ENCODE data around the gene LAMC1. TPM values are rescaled to one million over a fixed set of nuclear protein-coding genes. Genes with fewer than 3 reads are reported as not detected.
A peak's percentile ranks its signal among the peaks of the same experiment; 100 is the strongest.
"Not testable (repeated sequence)": the region's sequence is repeated elsewhere in the genome, so short reads cannot be mapped to it uniquely, and the experiment has no call there.

Gene LAMC1
- total and polyA plus RNA-seq, 4 donors, result 23.4 to 272 (median 116) TPM

DNA sequence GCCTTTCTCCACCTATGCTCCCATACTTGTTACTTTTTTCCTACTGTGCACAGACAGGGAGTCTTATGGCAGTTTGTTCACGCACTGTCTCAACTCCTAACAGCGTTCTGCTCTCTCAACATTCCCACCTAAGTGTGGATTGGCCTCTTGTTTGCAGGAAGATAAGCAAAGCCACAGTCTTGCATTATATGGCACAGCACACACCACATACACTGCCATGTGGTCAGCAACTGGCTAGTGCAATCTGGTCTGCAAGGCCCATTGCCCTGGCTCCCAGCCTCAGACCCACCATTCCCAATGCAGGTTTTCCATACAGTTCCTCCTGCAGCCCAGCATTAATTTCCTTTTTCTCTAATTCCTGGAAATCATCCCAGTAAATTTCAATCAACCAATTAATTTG, 124.5 kb downstream of the LAMC1 start:
- Histone ChIP-seq H3K4me1 (ENCODE audit: control insufficient read depth in 5 of 5, insufficient read depth in 5 of 5, low read length in 5 of 5) (peaks cover 0 to 10% (median 4%) of the 10 kb centered on the region in 5 donors), H3K36me3 (ENCODE audit: control insufficient read depth in 4 of 4, insufficient read depth in 4 of 4, low read length in 4 of 4) (peaks cover 3 to 14% (median 7%) of the 10 kb centered on the region in 4 donors), H3K27ac (ENCODE audit: low read depth in 1 of 2, low read length in 1 of 2) (no peak overlapping the region), H3K9me3 (ENCODE audit: control insufficient read depth in 4 of 4, insufficient read depth in 3 of 4, low read length in 3 of 4) (no peaks in the 10 kb centered on the region), H3K4me3 (no peak overlapping the region), H3K27me3 (ENCODE audit: control insufficient read depth in 3 of 3, insufficient read depth in 3 of 3, low read length in 2 of 3) (no peaks in the 10 kb centered on the region), H3K9ac (ENCODE audit: insufficient read depth in 1 of 2, low read length in 2 of 2) (no peak overlapping the region)
- TF ChIP-seq, protein P1, sequence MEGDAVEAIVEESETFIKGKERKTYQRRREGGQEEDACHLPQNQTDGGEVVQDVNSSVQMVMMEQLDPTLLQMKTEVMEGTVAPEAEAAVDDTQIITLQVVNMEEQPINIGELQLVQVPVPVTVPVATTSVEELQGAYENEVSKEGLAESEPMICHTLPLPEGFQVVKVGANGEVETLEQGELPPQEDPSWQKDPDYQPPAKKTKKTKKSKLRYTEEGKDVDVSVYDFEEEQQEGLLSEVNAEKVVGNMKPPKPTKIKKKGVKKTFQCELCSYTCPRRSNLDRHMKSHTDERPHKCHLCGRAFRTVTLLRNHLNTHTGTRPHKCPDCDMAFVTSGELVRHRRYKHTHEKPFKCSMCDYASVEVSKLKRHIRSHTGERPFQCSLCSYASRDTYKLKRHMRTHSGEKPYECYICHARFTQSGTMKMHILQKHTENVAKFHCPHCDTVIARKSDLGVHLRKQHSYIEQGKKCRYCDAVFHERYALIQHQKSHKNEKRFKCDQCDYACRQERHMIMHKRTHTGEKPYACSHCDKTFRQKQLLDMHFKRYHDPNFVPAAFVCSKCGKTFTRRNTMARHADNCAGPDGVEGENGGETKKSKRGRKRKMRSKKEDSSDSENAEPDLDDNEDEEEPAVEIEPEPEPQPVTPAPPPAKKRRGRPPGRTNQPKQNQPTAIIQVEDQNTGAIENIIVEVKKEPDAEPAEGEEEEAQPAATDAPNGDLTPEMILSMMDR (IDR thresholded peaks at IDR 0.05; ENCODE audit: control extremely low read depth, extremely low read depth), result no peak
- ATAC-seq (ENCODE audit: insufficient read depth, low FRiP score) (no peak), DNase-seq (no peak)
- WGBS, 2 donors, result 75 to 98% methylated on average over 2 of the region's 2 CpGs

DNA sequence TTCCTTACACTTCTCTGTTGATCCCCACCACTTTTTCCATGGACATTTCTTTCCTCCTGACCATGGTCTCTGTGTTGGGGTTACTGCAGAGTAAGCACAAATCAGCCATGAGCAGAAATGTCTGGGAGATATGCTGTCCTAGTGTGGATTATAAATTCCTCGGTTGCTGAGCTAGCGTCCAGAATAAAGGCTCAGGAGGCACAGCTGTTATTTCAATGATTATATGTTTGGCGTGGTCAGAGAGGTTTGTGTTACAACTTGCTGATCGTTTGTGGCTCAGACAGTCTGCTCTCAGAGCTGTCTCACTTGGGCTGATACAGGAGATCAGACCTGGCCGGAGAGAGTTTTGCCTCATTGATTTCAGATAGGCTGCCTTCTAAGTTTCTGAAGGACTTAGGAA, 125.4 kb downstream of the LAMC1 start:
- peak in 2 of 3 donors; percentile 47 to 51 for DNase-seq
- Histone ChIP-seq H3K27ac (ENCODE audit: low read depth in 1 of 2, low read length in 1 of 2) (peak overlapping the region; percentile 3 to 24), H3K4me1 (ENCODE audit: control insufficient read depth in 5 of 5, insufficient read depth in 5 of 5, low read length in 5 of 5) (peaks cover 0 to 10% (median 4%) of the 10 kb centered on the region in 5 donors), H3K36me3 (ENCODE audit: control insufficient read depth in 4 of 4, insufficient read depth in 4 of 4, low read length in 4 of 4) (peaks cover 0 to 11% (median 1%) of the 10 kb centered on the region in 4 donors), H3K4me3 (no peak overlapping the region), H3K9me3 (ENCODE audit: control insufficient read depth in 4 of 4, insufficient read depth in 3 of 4, low read length in 3 of 4) (no peaks in the 10 kb centered on the region), H3K9ac (ENCODE audit: insufficient read depth in 1 of 2, low read length in 2 of 2) (peak overlapping the region in 1 of 2 donors; percentile 19), H3K27me3 (ENCODE audit: control insufficient read depth in 3 of 3, insufficient read depth in 3 of 3, low read length in 2 of 3) (no peaks in the 10 kb centered on the region)
- ATAC-seq (ENCODE audit: insufficient read depth, low FRiP score), result peak; percentile 11
- TF ChIP-seq, protein P1 (IDR thresholded peaks at IDR 0.05; ENCODE audit: control extremely low read depth, extremely low read depth), result no peak
- 62 to 85% methylated on average over 5 of the region's 5 CpGs for WGBS, 2 donors

DNA sequence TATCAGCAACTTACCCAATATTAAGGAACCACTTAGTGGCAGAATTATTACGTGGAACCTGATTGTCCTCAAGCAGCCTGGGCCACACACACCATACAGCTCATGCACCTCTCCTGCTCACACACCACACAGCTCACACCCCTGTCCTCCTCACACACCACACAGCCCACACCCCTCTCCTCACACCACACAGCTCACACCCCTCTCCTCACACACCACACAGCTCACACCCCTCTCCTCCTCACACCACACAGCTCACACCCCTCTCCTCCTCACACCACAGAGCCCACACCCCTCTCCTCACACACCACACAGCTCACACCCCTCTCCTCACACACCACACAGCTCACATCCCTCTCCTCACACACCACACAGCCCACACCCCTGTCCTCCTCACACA, 126.1 kb downstream of the LAMC1 start:
- WGBS, 2 donors, result 90% methylated on average over 1 of the region's 1 CpG
- DNase-seq (peak in 1 of 3 donors; percentile 12), ATAC-seq (ENCODE audit: insufficient read depth, low FRiP score) (no peak)
- no peaks in the 10 kb centered on the region for H3K9me3 ChIP-seq (ENCODE audit: control insufficient read depth in 4 of 4, insufficient read depth in 3 of 4, low read length in 3 of 4)
- no peak overlapping the region for H3K4me3 ChIP-seq
- H3K27ac ChIP-seq (ENCODE audit: low read depth in 1 of 2, low read length in 1 of 2), result no peak overlapping the region
- H3K4me1 ChIP-seq (ENCODE audit: control insufficient read depth in 5 of 5, insufficient read depth in 5 of 5, low read length in 5 of 5), result peaks cover 0 to 10% (median 4%) of the 10 kb centered on the region in 5 donors
- peaks cover 0 to 6% (median 0%) of the 10 kb centered on the region in 4 donors for H3K36me3 ChIP-seq (ENCODE audit: control insufficient read depth in 4 of 4, insufficient read depth in 4 of 4, low read length in 4 of 4)
- H3K9ac ChIP-seq (ENCODE audit: insufficient read depth in 1 of 2, low read length in 2 of 2), result no peak overlapping the region
- no peaks in the 10 kb centered on the region for H3K27me3 ChIP-seq (ENCODE audit: control insufficient read depth in 3 of 3, insufficient read depth in 3 of 3, low read length in 2 of 3)
- TF ChIP-seq, protein P1 (IDR thresholded peaks at IDR 0.05; ENCODE audit: control extremely low read depth, extremely low read depth), result no peak

DNA sequence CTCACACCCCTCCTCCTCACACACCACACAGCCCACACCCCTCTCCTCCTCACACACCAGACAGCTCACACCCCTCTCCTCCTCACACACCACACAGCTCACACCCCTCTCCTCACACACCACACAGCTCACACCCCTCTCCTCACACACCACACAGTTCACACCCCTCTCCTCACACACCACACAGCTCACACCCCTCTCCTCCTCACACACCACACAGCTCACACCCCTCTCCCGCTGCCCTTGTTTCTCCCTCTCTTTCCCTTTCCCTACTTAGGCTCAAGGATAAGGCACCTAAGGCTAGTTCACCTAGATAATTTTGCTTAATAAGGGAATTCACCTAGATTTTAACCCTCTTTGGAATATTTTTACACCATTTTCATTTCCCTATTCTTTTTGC, 126.8 kb downstream of the LAMC1 start:
- not testable (repeated sequence) for H3K9ac ChIP-seq (ENCODE audit: insufficient read depth in 1 of 2, low read length in 2 of 2); H3K36me3 ChIP-seq (ENCODE audit: control insufficient read depth in 4 of 4, insufficient read depth in 4 of 4, low read length in 4 of 4); ATAC-seq (ENCODE audit: insufficient read depth, low FRiP score); DNase-seq; H3K9me3 ChIP-seq (ENCODE audit: control insufficient read depth in 4 of 4, insufficient read depth in 3 of 4, low read length in 3 of 4); H3K4me1 ChIP-seq (ENCODE audit: control insufficient read depth in 5 of 5, insufficient read depth in 5 of 5, low read length in 5 of 5); H3K27ac ChIP-seq (ENCODE audit: low read depth in 1 of 2, low read length in 1 of 2); H3K27me3 ChIP-seq (ENCODE audit: control insufficient read depth in 3 of 3, insufficient read depth in 3 of 3, low read length in 2 of 3); H3K4me3 ChIP-seq
- WGBS, 2 donors, result 95 to 100% methylated on average over 1 of the region's 1 CpG
